Activated naive CD4-positive, alpha-beta T cell treated with anti-CD3 and anti-CD28 coated beads, Interleukin-2, amount 50 U/mL, for 16 hours (primary cell): ENCODE results near the gene NPM1.
A peak's percentile ranks its signal among the peaks of the same experiment; 100 is the strongest.
"Not testable (repeated sequence)": the region's sequence is repeated elsewhere in the genome, so short reads cannot be mapped to it uniquely, and the experiment has no call there.

Experiments
- DNase-seq: peaks from one replicate; pipeline ENCODE4 v3.0.0-alpha.2; 2020

NPM1 gene

GRCh38 chr5:171387345-171387969 lies at the start of gene NPM1:
Gene NPM1 (plus strand): TSS chr5:171387849. CDS start chr5:171387949, 100 bp downstream.
- DNase-seq, result peak; percentile 97

- no peak for DNase-seq
Observed at GRCh38 chr5:171340042-171340441, 47.6 kb upstream of the NPM1 start.

GRCh38 chr5:171340491-171340890 lies 47.2 kb upstream of the NPM1 start:
- DNase-seq, result no peak

GRCh38 chr5:171342362-171343111 lies 45.1 kb upstream of the NPM1 start:
- DNase-seq, result no peak

GRCh38 chr5:171344936-171345608 lies 42.6 kb upstream of the NPM1 start:
- DNase-seq, result no peak

- DNase-seq, result no peak
Observed at GRCh38 chr5:171351536-171352073, 36.0 kb upstream of the NPM1 start.

- DNase-seq, result no peak
Observed at GRCh38 chr5:171355302-171355724, 32.3 kb upstream of the NPM1 start.

GRCh38 chr5:171357843-171358242 lies 29.8 kb upstream of the NPM1 start:
- DNase-seq, result no peak

GRCh38 chr5:171361151-171361550 lies 26.5 kb upstream of the NPM1 start:
- not testable (repeated sequence) for DNase-seq

GRCh38 chr5:171363249-171363648 lies 24.4 kb upstream of the NPM1 start:
- not testable (repeated sequence) for DNase-seq

GRCh38 chr5:171363846-171364245 lies 23.8 kb upstream of the NPM1 start:
- no peak for DNase-seq

- DNase-seq, result no peak
Observed at GRCh38 chr5:171365351-171365750, 22.3 kb upstream of the NPM1 start.

GRCh38 chr5:171366645-171367044 lies 21.0 kb upstream of the NPM1 start:
- no peak for DNase-seq

GRCh38 chr5:171367424-171368370 lies 20.0 kb upstream of the NPM1 start:
- DNase-seq, result no peak

GRCh38 chr5:171369056-171369455 lies 18.6 kb upstream of the NPM1 start:
- DNase-seq, result no peak

GRCh38 chr5:171369898-171370297 lies 17.8 kb upstream of the NPM1 start:
- no peak for DNase-seq

- not testable (repeated sequence) for DNase-seq
Observed at GRCh38 chr5:171370881-171371280, 16.8 kb upstream of the NPM1 start.

GRCh38 chr5:171371326-171371725 lies 16.3 kb upstream of the NPM1 start:
- DNase-seq, result no peak

GRCh38 chr5:171379961-171380360 lies 7.7 kb upstream of the NPM1 start:
- DNase-seq, result no peak

GRCh38 chr5:171384416-171384815 lies 3.2 kb upstream of the NPM1 start:
- DNase-seq, result not testable (repeated sequence)

- DNase-seq, result not testable (repeated sequence)
Observed at GRCh38 chr5:171384999-171385398, 2.6 kb upstream of the NPM1 start.

- DNase-seq, result no peak
Observed at GRCh38 chr5:171386006-171386671, 1.5 kb upstream of the NPM1 start.
